Spleen (tissue), 11 donors: ENCODE data around the gene SULF2. TPM values are rescaled to one million over a fixed set of nuclear protein-coding genes. Genes with fewer than 3 reads are reported as not detected.

Source experiments
- DNase-seq: peaks from one replicate; pipeline ENCODE4 v3.0.0-alpha.2; 2020
- H3K27ac ChIP-seq, 8 donors: fragments of 200-600 bp; sonication (generic) in 7 of 8; 1 replicate in 4 of 8; 2 replicates in 4 of 8; pipeline versions ENCODE4 v1.5.0 to v1.8.0; 2016 to 2021; ENCODE audit warnings: inconsistent platforms in 4 of 8, mild to moderate bottlenecking in 4 of 8, moderate library complexity in 1 of 8
- H3K27me3 ChIP-seq, 7 donors: fragments of 200-600 bp; sonication (generic) in 6 of 7; replicated peaks in 1 of 7; 1 replicate in 4 of 7; 2 replicates in 3 of 7; pipeline versions ENCODE4 v1.5.0 to v1.8.0; 2016 to 2021; ENCODE audit warnings: inconsistent platforms in 3 of 7, mild to moderate bottlenecking in 1 of 7
- H3K36me3 ChIP-seq, 6 donors: fragments of 200-600 bp; sonication (generic) in 5 of 6; 1 replicate in 4 of 6; 2 replicates in 2 of 6; pipeline versions ENCODE4 v1.5.0 to v1.8.0; 2016 to 2021; ENCODE audit warnings: inconsistent platforms in 2 of 6
- H3K4me1 ChIP-seq, 6 donors: fragments of 200-600 bp; sonication (generic) in 5 of 6; 1 replicate in 3 of 6; 2 replicates in 3 of 6; pipeline versions ENCODE4 v1.5.0 to v1.8.0; 2016 to 2021; ENCODE audit warnings: inconsistent platforms in 3 of 6
- H3K4me3 ChIP-seq, 8 donors: fragments of 200-600 bp; sonication (generic) in 7 of 8; 1 replicate in 4 of 8; 2 replicates in 4 of 8; pipeline versions ENCODE4 v1.5.0 to v1.8.0; 2016 to 2021; ENCODE audit warnings: inconsistent platforms in 4 of 8, mild to moderate bottlenecking in 4 of 8, moderate library complexity in 2 of 8
- H3K9me3 ChIP-seq, 8 donors: fragments of 200-600 bp; sonication (generic) in 7 of 8; 1 replicate in 4 of 8; 2 replicates in 4 of 8; pipeline versions ENCODE4 v1.5.0 to v1.8.0; 2016 to 2021; ENCODE audit warnings: inconsistent platforms in 4 of 8
- POLR2A ChIP-seq, 3 donors: fragments of 450-650 bp; IDR thresholded peaks; one replicate each; pipeline ENCODE4 v1.5.1; 2017; ENCODE audit warnings: antibody characterized with exemption in 3 of 3, mild to moderate bottlenecking in 1 of 3
- POLR2AphosphoS5 ChIP-seq, 3 donors: sonication (generic); formaldehyde crosslinking; IDR thresholded peaks; one replicate each; pipeline ENCODE4 v1.5.1; 2017; ENCODE audit warnings: antibody characterized with exemption in 3 of 3
- WGBS, 5 donors: extraction: QIAGEN DNeasy Blood & Tissue Kit in 3 of 5; methylation state at CpG; one replicate each; pipeline versions ENCODE4 v1.1.5 to v1.1.7; 2013 to 2018; 5-methylcytosine and 5-hydroxymethylcytosine counted together
- intact Hi-C: fragments of 100-400 bp; cut with DNase I; formaldehyde crosslinking; loops from one replicate; pipeline ENCODE4 v1.15.0; 2023; ENCODE audit warnings: low total_unique reads
- polyA plus RNA-seq, 3 donors: library from polyadenylated mRNA; stranded (reverse); fragments of 200-250 nt; gene quantifications; one replicate each; pipeline ENCODE4 v1.2.1, GENCODE V29; 2013
- total RNA-seq, 7 donors: library from RNA; depleted of rRNA in 3 of 7; stranded (reverse); fragments of >200 nt in 3 of 7; fragmentation: NEBNext Ultra II Directional in 4 of 7; extraction: Animal tissue kit (Norgen Biotek cat#: 25700) in 4 of 7; gene quantifications; one replicate each; pipeline versions ENCODE4 v1.1.0 to v1.2.1, GENCODE V29; 2016 to 2021
- TF ChIP-seq, protein P1 (sequence below), 11 experiments: fragments of 200-600 bp in 7 of 11; fragments of 450-650 bp in 4 of 11; sonication (generic) in 4 of 11; IDR thresholded peaks in 8 of 11; conservative IDR thresholded peaks in 3 of 11; 1 replicate in 7 of 11; 2 replicates in 4 of 11; pipeline versions ENCODE4 v1.4.0 to v1.8.0; 2016 to 2021; ENCODE audit warnings: antibody characterized with exemption in 11 of 11, inconsistent platforms in 4 of 11, mild to moderate bottlenecking in 1 of 11
- donor health status: healthy with polysubstance abuse.
- donor health status: DM: no; HTN: no; CAD: no; lungs with moderate emphysema.
- donor health status: DM: no; HTN: no; CAD: no.
- donor health status: Bipolar disorder and iron deficiency.
- donor health status: healthy.
- donor health status: DM: no; HTN: no; CAD: no.
- donor health status: DM: yes; HTN: yes; CAD: no.

The SULF2 gene
- total and polyA plus RNA-seq, 10 donors = 5.5 to 49.1 (median 15.7) TPM

DNA sequence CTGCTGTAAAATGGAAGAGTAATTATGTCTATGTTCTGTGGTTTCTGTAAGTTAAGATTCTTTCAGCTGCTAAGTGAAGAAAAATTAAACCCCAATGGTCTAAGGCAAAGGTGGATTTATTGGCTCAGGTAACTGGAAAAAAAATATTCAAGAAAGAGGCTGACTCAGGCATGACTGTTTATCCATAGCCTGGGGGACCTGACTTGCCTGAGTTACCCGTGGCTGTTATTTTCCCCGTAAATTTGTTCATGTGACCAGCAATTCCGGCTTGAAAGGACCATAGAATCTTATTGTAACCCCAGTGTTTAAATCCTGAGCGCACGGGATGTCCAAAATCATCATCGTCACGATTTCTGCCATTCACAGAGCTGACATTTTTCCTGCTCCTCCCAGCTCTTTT lies 32.3 kb upstream of the SULF2 start:
- intact Hi-C loops = no loop called here
- Histone ChIP-seq H3K9me3 (peaks cover 0 to 16% (median 6%) of the 10 kb centered on the region in 8 donors), H3K27me3 (peaks cover 0 to 61% (median 18%) of the 10 kb centered on the region in 7 donors), H3K27ac (no peak overlapping the region), H3K4me1 (no peaks in the 10 kb centered on the region), H3K36me3 (no peaks in the 10 kb centered on the region), H3K4me3 (no peak overlapping the region)
- DNase-seq = peak; percentile 4
- TF ChIP-seq POLR2A (IDR thresholded peaks at IDR 0.05) (no peak), POLR2AphosphoS5 (IDR thresholded peaks at IDR 0.05) (no peak)
- TF ChIP-seq, protein P1, sequence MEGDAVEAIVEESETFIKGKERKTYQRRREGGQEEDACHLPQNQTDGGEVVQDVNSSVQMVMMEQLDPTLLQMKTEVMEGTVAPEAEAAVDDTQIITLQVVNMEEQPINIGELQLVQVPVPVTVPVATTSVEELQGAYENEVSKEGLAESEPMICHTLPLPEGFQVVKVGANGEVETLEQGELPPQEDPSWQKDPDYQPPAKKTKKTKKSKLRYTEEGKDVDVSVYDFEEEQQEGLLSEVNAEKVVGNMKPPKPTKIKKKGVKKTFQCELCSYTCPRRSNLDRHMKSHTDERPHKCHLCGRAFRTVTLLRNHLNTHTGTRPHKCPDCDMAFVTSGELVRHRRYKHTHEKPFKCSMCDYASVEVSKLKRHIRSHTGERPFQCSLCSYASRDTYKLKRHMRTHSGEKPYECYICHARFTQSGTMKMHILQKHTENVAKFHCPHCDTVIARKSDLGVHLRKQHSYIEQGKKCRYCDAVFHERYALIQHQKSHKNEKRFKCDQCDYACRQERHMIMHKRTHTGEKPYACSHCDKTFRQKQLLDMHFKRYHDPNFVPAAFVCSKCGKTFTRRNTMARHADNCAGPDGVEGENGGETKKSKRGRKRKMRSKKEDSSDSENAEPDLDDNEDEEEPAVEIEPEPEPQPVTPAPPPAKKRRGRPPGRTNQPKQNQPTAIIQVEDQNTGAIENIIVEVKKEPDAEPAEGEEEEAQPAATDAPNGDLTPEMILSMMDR (IDR thresholded peaks at IDR 0.05 in 8 of 11, conservative IDR thresholded peaks at IDR 0.05 in 3 of 11) = no peak
- 70 to 94% (median 84%) methylated on average over 7 of the region's 7 CpGs for WGBS, 5 donors

DNA sequence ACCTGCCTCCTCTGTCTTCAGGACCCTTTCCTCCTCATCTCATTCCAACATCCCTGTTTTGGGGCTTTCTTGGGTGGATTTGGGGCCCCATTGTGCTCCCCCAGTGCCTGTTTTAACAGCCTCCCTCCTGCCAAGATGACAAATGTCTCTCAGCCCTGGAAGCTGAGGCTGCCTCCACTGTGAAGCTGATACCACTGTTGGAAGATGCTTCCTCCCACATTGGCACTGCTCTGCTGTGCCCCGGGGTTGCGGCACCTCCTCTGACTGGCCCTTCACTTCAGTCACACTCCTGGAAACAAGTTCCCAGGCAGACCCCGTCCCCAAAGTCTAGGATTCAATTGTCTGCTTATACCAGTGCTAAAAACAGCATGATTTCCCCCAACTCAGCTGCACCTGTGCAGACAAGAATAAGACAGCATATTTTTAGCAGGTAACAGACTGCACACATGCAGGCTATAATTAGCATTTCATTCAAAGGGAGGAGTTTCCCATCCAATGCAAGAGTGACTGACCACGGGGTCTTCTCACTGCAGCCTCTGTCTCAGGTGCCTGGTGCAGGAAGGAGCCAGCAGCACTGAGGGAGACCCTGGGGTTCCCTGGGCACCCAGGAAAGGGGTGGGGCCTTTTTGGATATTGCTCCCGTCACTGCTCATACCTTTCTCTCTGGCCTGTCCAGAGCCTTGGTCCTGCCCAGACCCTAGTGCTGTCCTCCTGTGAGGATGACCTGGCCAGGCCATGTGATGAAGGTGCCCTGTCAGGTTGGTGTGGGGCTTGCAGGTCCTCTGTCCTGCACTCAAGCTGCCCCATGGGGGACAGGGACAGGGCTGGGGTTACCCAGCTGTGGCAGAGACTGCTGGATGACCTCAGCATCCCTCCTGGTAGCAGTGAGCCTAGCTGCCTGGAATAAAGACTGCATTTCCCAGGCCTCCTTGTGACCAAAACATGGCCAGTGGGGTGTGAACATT lies 31.5 kb upstream of the SULF2 start:
- H3K27me3 ChIP-seq = peaks cover 0 to 68% (median 19%) of the 10 kb centered on the region in 7 donors
- intact Hi-C loops = no loop called here

GRCh38 chr20:47815866-47816265 lies 30.6 kb upstream of the SULF2 start:
- Histone ChIP-seq H3K27me3 (peaks cover 0 to 69% (median 16%) of the 10 kb centered on the region in 7 donors), H3K4me1 (no peaks in the 10 kb centered on the region), H3K4me3 (no peak overlapping the region), H3K36me3 (no peaks in the 10 kb centered on the region), H3K27ac (no peak overlapping the region), H3K9me3 (peaks cover 0 to 16% (median 6%) of the 10 kb centered on the region in 8 donors)
- WGBS, 5 donors = 70 to 85% (median 73%) methylated on average over 5 of the region's 5 CpGs
- peak; percentile 41 for DNase-seq
- TF ChIP-seq, protein P1 (IDR thresholded peaks at IDR 0.05 in 8 of 11, conservative IDR thresholded peaks at IDR 0.05 in 3 of 11) = no peak
- no peak for TF ChIP-seq POLR2AphosphoS5 (IDR thresholded peaks at IDR 0.05)
- TF ChIP-seq POLR2A (IDR thresholded peaks at IDR 0.05) = no peak
- intact Hi-C loops = no loop called here

More for the DNA sequence above, 31.5 kb upstream of the SULF2 start:
- Histone ChIP-seq H3K4me3 (no peak overlapping the region), H3K36me3 (no peaks in the 10 kb centered on the region), H3K4me1 (no peaks in the 10 kb centered on the region), H3K27ac (no peak overlapping the region), H3K9me3 (peaks cover 0 to 16% (median 6%) of the 10 kb centered on the region in 8 donors)
- WGBS, 5 donors = 54 to 68% (median 61%) methylated on average over 4 to 5 of the region's 5 CpGs
- DNase-seq = peak; percentile 36
- TF ChIP-seq POLR2AphosphoS5 (IDR thresholded peaks at IDR 0.05) = no peak

DNA sequence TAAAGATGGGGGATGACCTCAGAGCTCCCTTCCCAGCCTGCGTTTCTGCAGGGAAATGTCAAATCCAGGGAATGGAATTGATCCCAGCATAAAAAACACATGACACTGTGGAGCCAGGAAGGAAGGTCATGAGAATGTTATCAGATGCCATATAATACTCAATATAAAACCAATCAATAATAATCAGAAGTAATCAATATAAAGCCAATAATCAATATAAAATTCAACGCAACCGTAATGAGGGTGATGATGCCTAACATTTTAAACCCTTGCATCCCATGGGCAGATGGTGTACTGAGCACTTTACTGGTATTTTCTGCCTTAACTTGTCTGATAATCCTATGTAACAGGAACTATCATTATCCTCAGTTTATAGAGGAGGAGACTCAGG lies 30.1 kb upstream of the SULF2 start:
- intact Hi-C loops = no loop called here
- H3K9me3 ChIP-seq = peaks cover 0 to 16% (median 6%) of the 10 kb centered on the region in 8 donors
- no peaks in the 10 kb centered on the region for H3K4me1 ChIP-seq
- no peak overlapping the region for H3K27ac ChIP-seq
- 81 to 89% (median 86%) methylated on average over 3 of the region's 3 CpGs for WGBS, 5 donors
- no peaks in the 10 kb centered on the region for H3K36me3 ChIP-seq
- no peak for DNase-seq
- H3K4me3 ChIP-seq = no peak overlapping the region
- H3K27me3 ChIP-seq = peaks cover 0 to 74% (median 17%) of the 10 kb centered on the region in 7 donors
- TF ChIP-seq POLR2A (IDR thresholded peaks at IDR 0.05) (no peak), POLR2AphosphoS5 (IDR thresholded peaks at IDR 0.05) (no peak)
- TF ChIP-seq, protein P1 (IDR thresholded peaks at IDR 0.05 in 8 of 11, conservative IDR thresholded peaks at IDR 0.05 in 3 of 11) = no peak
